HepG2 (cell line): ENCODE measurements around the gene PELI3. TPM values are rescaled to one million over a fixed set of nuclear protein-coding genes. Genes with fewer than 3 reads are reported as not detected.

Source experiments
- BATF2 ChIP-seq: sonication (generic); formaldehyde crosslinking; IDR thresholded peaks from 2 replicates; pipeline ENCODE4 v1.8.0; 2022; ENCODE audit warnings: mild to moderate bottlenecking, missing genetic modification reagents, moderate library complexity
- HNRNPL ChIP-seq: fragments of 200-400 bp; formaldehyde crosslinking; IDR thresholded peaks from 2 replicates; pipeline ENCODE4 v1.6.1; 2017; ENCODE audit warnings: mild to moderate bottlenecking, low read depth, low read length
- MYNN ChIP-seq: sonication (generic); formaldehyde crosslinking; IDR thresholded peaks from 2 replicates; pipeline ENCODE4 v1.4.0; 2020; ENCODE audit warnings: mild to moderate bottlenecking, low read depth, missing genetic modification reagents
- PATZ1 ChIP-seq: sonication (generic); formaldehyde crosslinking; IDR thresholded peaks from 2 replicates; pipeline ENCODE4 v1.4.0; 2020; ENCODE audit warnings: missing genetic modification reagents
- PPARG ChIP-seq: conservative IDR thresholded peaks from 2 replicates; pipeline ENCODE4 v1.6.1; 2016; ENCODE audit warnings: missing biosample characterization, missing genetic modification reagents
- RXRA ChIP-seq: sonication (generic); formaldehyde crosslinking; IDR thresholded peaks from 2 replicates; pipeline ENCODE4 v1.5.1; 2020; ENCODE audit warnings: missing genetic modification reagents
- ZBTB7A ChIP-seq: sonication (generic); formaldehyde crosslinking; IDR thresholded peaks from 2 replicates; pipeline ENCODE4 v1.8.0; 2022; ENCODE audit warnings: mild to moderate bottlenecking, missing genetic modification reagents
- ZFP37 ChIP-seq: sonication (generic); formaldehyde crosslinking; IDR thresholded peaks from 2 replicates; pipeline ENCODE4 v1.4.0; 2020; ENCODE audit warnings: missing genetic modification reagents, borderline replicate concordance
- ZNF101 ChIP-seq: sonication (generic); formaldehyde crosslinking; IDR thresholded peaks from 2 replicates; pipeline ENCODE4 v1.4.0; 2020; ENCODE audit warnings: mild to moderate bottlenecking, low read depth, missing genetic modification reagents, borderline replicate concordance
- ZNF75D ChIP-seq: sonication (generic); formaldehyde crosslinking; IDR thresholded peaks from 2 replicates; pipeline ENCODE4 v1.8.1; 2023; ENCODE audit warnings: missing genetic modification reagents, mild to moderate bottlenecking, borderline replicate concordance
- polyA plus RNA-seq, 8 experiments: library from polyadenylated mRNA; depleted of rRNA in 3 of 8; stranded (reverse) in 7 of 8; unstranded in 1 of 8; fragments of >200 nt; fragmentation: Illumina TruSeq in 4 of 8; extraction: Trizol in 4 of 8; gene quantifications; 2 replicates each; pipeline versions ENCODE4 v1.2.1 to v1.2.3, GENCODE V29; 2011 to 2016; ENCODE audit warnings: low read depth in 4 of 8, missing spikeins in 1 of 8, mixed read lengths in 1 of 8; ENCODE audit not compliant: insufficient read depth in 1 of 8
- total RNA-seq, 5 experiments: library from RNA; depleted of rRNA; stranded (reverse); fragments of >200 nt; fragmentation: Illumina TruSeq; extraction: Trizol; gene quantifications; 2 replicates each; pipeline ENCODE4 v1.2.3, GENCODE V29; 2016; ENCODE audit warnings: low read depth in 1 of 5
- TF ChIP-seq, protein P1 (sequence below): sonication (generic); formaldehyde crosslinking; conservative IDR thresholded peaks from 2 replicates; pipeline ENCODE4 v1.4.0; 2020; ENCODE audit warnings: missing genetic modification reagents
- TF ChIP-seq, protein P2 (sequence below): IDR thresholded peaks from 2 replicates; pipeline ENCODE4 v1.6.1; 2016; ENCODE audit warnings: mild to moderate bottlenecking, missing biosample characterization, missing genetic modification reagents
- TF ChIP-seq, protein P3 (sequence below): sonication (generic); formaldehyde crosslinking; IDR thresholded peaks from 2 replicates; pipeline ENCODE4 v1.5.0; 2020; ENCODE audit warnings: missing genetic modification reagents
- TF ChIP-seq, protein P4 (sequence below): sonication (generic); formaldehyde crosslinking; IDR thresholded peaks from 2 replicates; pipeline ENCODE4 v1.4.0; 2020; ENCODE audit warnings: mild to moderate bottlenecking, missing genetic modification reagents
- TF ChIP-seq, protein P5 (sequence below): sonication (generic); formaldehyde crosslinking; IDR thresholded peaks from 2 replicates; pipeline ENCODE4 v1.8.0; 2022; ENCODE audit warnings: mild to moderate bottlenecking, missing genetic modification reagents, moderate library complexity

Gene PELI3
- total and polyA plus RNA-seq, 2 of the 13 experiments (the other 11 are each of a cell fraction or from before 2014, with no cell fraction given), result 2.0 to 4.0 TPM

- TF ChIP-seq ZNF75D (peak; percentile 40; the same call in 1 of the 2 replicates), MYNN (CRISPR knock-in tag) (no peak), ZFP37 (CRISPR knock-in tag) (peak; percentile 98), RXRA (no peak), HNRNPL (no peak), PPARG (CRISPR knock-in tag) (peak; percentile 76), ZNF101 (CRISPR knock-in tag) (no peak), BATF2 (0 out of 2 replicates have a peak, but pooled peaks have one; percentile 59), PATZ1 (0 out of 2 replicates have a peak, but pooled peaks have one; percentile 34), ZBTB7A (peak; percentile 65; the same call in 1 of the 2 replicates)
- TF ChIP-seq, protein P1, sequence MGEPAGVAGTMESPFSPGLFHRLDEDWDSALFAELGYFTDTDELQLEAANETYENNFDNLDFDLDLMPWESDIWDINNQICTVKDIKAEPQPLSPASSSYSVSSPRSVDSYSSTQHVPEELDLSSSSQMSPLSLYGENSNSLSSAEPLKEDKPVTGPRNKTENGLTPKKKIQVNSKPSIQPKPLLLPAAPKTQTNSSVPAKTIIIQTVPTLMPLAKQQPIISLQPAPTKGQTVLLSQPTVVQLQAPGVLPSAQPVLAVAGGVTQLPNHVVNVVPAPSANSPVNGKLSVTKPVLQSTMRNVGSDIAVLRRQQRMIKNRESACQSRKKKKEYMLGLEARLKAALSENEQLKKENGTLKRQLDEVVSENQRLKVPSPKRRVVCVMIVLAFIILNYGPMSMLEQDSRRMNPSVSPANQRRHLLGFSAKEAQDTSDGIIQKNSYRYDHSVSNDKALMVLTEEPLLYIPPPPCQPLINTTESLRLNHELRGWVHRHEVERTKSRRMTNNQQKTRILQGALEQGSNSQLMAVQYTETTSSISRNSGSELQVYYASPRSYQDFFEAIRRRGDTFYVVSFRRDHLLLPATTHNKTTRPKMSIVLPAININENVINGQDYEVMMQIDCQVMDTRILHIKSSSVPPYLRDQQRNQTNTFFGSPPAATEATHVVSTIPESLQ (CRISPR knock-in tag), result no peak
- TF ChIP-seq, protein P2, sequence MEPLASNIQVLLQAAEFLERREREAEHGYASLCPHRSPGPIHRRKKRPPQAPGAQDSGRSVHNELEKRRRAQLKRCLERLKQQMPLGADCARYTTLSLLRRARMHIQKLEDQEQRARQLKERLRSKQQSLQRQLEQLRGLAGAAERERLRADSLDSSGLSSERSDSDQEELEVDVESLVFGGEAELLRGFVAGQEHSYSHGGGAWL (CRISPR knock-in tag), result peak; percentile 92; the same call in 1 of the 2 replicates
- TF ChIP-seq, protein P3, sequence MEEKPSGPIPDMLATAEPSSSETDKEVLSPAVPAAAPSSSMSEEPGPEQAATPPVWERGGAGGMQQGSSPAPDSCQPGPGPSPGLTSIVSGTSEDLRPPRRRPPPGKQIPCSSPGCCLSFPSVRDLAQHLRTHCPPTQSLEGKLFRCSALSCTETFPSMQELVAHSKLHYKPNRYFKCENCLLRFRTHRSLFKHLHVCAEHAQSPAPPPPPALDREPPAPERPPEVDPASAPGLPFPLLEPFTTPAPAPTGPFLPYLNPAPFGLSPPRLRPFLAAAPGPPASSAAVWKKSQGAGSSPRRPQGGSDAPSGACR, result 0 out of 2 replicates have a peak, but pooled peaks have one; percentile 47
- TF ChIP-seq, protein P4, sequence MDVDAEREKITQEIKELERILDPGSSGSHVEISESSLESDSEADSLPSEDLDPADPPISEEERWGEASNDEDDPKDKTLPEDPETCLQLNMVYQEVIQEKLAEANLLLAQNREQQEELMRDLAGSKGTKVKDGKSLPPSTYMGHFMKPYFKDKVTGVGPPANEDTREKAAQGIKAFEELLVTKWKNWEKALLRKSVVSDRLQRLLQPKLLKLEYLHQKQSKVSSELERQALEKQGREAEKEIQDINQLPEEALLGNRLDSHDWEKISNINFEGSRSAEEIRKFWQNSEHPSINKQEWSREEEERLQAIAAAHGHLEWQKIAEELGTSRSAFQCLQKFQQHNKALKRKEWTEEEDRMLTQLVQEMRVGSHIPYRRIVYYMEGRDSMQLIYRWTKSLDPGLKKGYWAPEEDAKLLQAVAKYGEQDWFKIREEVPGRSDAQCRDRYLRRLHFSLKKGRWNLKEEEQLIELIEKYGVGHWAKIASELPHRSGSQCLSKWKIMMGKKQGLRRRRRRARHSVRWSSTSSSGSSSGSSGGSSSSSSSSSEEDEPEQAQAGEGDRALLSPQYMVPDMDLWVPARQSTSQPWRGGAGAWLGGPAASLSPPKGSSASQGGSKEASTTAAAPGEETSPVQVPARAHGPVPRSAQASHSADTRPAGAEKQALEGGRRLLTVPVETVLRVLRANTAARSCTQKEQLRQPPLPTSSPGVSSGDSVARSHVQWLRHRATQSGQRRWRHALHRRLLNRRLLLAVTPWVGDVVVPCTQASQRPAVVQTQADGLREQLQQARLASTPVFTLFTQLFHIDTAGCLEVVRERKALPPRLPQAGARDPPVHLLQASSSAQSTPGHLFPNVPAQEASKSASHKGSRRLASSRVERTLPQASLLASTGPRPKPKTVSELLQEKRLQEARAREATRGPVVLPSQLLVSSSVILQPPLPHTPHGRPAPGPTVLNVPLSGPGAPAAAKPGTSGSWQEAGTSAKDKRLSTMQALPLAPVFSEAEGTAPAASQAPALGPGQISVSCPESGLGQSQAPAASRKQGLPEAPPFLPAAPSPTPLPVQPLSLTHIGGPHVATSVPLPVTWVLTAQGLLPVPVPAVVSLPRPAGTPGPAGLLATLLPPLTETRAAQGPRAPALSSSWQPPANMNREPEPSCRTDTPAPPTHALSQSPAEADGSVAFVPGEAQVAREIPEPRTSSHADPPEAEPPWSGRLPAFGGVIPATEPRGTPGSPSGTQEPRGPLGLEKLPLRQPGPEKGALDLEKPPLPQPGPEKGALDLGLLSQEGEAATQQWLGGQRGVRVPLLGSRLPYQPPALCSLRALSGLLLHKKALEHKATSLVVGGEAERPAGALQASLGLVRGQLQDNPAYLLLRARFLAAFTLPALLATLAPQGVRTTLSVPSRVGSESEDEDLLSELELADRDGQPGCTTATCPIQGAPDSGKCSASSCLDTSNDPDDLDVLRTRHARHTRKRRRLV (CRISPR knock-in tag), result 0 out of 2 replicates have a peak, but pooled peaks have one; percentile 49
- TF ChIP-seq, protein P5, sequence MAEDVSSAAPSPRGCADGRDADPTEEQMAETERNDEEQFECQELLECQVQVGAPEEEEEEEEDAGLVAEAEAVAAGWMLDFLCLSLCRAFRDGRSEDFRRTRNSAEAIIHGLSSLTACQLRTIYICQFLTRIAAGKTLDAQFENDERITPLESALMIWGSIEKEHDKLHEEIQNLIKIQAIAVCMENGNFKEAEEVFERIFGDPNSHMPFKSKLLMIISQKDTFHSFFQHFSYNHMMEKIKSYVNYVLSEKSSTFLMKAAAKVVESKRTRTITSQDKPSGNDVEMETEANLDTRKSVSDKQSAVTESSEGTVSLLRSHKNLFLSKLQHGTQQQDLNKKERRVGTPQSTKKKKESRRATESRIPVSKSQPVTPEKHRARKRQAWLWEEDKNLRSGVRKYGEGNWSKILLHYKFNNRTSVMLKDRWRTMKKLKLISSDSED (CRISPR knock-in tag), result no peak
Measured at GRCh38 chr11:66418168-66418985, 48.3 kb upstream of the PELI3 start (continued).
